Caki2 (cell line): ENCODE data around the gene LRIG2. TPM values are rescaled to one million over a fixed set of nuclear protein-coding genes. Genes with fewer than 3 reads are reported as not detected.
"Not testable (repeated sequence)": the region's sequence is repeated elsewhere in the genome, so short reads cannot be mapped to it uniquely, and the experiment has no call there.

Experiments used
- DNase-seq: peaks from one replicate; pipeline ENCODE4 v3.0.0-alpha.2; 2015; ENCODE audit warnings: low read depth
- in situ Hi-C: cut with HindIII; loops from 2 replicates; pipeline ENCODE4 v1.10.0; 2016; ENCODE audit warnings: low sequenced_read_pairs, low pct_unique_long_range_greater_than_20kb, mixed read lengths
- total RNA-seq: library from RNA; depleted of rRNA; stranded (reverse); fragments of >200 nt; shearing (Covaris generic); gene quantifications from 2 replicates; pipeline ENCODE4 v1.2.3, GENCODE V29; 2014; ENCODE audit warnings: low replicate concordance; rRNA removed

Gene LRIG2
- total RNA-seq, result 2.7 and 3.2 TPM in 2 replicates

GRCh38 chr1:113072757-113073478 lies at the start of gene LRIG2:
TSS of gene LRIG2 (plus strand) at chr1:113073198. CDS start at chr1:113073407, 209 bp downstream.
- in situ Hi-C loops, result no loop called here

GRCh38 chr1:113023316-113023715 lies 49.7 kb upstream of the LRIG2 start:
- DNase-seq, in situ Hi-C loops: not testable (repeated sequence)

More at GRCh38 chr1:113072757-113073478, at the start of gene LRIG2:
- peak; percentile 99 for DNase-seq

- in situ Hi-C loops, result no loop called here
These were observed 46.0 kb upstream of the LRIG2 start for GRCh38 chr1:113027007-113027406.

GRCh38 chr1:113027449-113027848 lies 45.5 kb upstream of the LRIG2 start:
- in situ Hi-C loops, result no loop called here
- DNase-seq, result no peak

More at GRCh38 chr1:113027007-113027406, 46.0 kb upstream of the LRIG2 start:
- no peak for DNase-seq

GRCh38 chr1:113029822-113030221 lies 43.2 kb upstream of the LRIG2 start:
- no peak for DNase-seq
- in situ Hi-C loops, result no loop called here

GRCh38 chr1:113031171-113031933 lies 41.6 kb upstream of the LRIG2 start:
- DNase-seq, result no peak
- in situ Hi-C loops, result no loop called here

- in situ Hi-C loops, result no loop called here
- no peak for DNase-seq
These were observed 37.9 kb upstream of the LRIG2 start for GRCh38 chr1:113035086-113035485.

GRCh38 chr1:113036639-113037321 lies 36.2 kb upstream of the LRIG2 start:
- no peak for DNase-seq
- in situ Hi-C loops, result no loop called here

GRCh38 chr1:113040041-113040440 lies 33.0 kb upstream of the LRIG2 start:
- in situ Hi-C loops, result no loop called here
- DNase-seq, result no peak

GRCh38 chr1:113040718-113041412 lies 32.1 kb upstream of the LRIG2 start:
- DNase-seq, result no peak
- in situ Hi-C loops, result no loop called here

- DNase-seq, result no peak
- in situ Hi-C loops, result no loop called here
These were observed 31.3 kb upstream of the LRIG2 start for GRCh38 chr1:113041569-113042284.

GRCh38 chr1:113042285-113043143 lies 30.5 kb upstream of the LRIG2 start:
- DNase-seq, result peak; percentile 85
- in situ Hi-C loops, result no loop called here

GRCh38 chr1:113043144-113043488 lies 29.9 kb upstream of the LRIG2 start:
- DNase-seq, in situ Hi-C loops: not testable (repeated sequence)

GRCh38 chr1:113046569-113046968 lies 26.4 kb upstream of the LRIG2 start:
- DNase-seq, result no peak
- in situ Hi-C loops, result no loop called here

- in situ Hi-C loops, result no loop called here
- no peak for DNase-seq
These were observed 24.9 kb upstream of the LRIG2 start for GRCh38 chr1:113048064-113048463.

- DNase-seq, result no peak
- in situ Hi-C loops, result no loop called here
These were observed 19.5 kb upstream of the LRIG2 start for GRCh38 chr1:113053344-113054126.
